GM18951 (cell line): Measurements from ENCODE around the gene ADAM33.

Source experiments
- POLR2A ChIP-seq: IDR thresholded peaks from 4 replicates; pipeline ENCODE4 v1.6.1; 2011; ENCODE audit warnings: mild to moderate bottlenecking; ENCODE audit not compliant: insufficient read length, insufficient read depth; ENCODE audit errors: extremely low read depth
- in situ Hi-C: fragments of 300-500 bp; cut with MboI; formaldehyde crosslinking; loops from one replicate; pipeline ENCODE4 v1.12.0; 2022; ENCODE audit warnings: low sequenced_read_pairs, mixed read lengths, inconsistent platforms; ENCODE audit not compliant: unreplicated experiment

Gene ADAM33

GRCh38 chr20:3681931-3682781 is at the start of gene ADAM33:
Gene ADAM33, minus strand, starts transcription at chr20:3682010. Its CDS starts 6 bp downstream, at chr20:3682004.
- no peak for TF ChIP-seq POLR2A

GRCh38 chr20:3730803-3731672 is 49.2 kb upstream of the ADAM33 start:
- in situ Hi-C loops = no loop called here
- no peak for TF ChIP-seq POLR2A

More at GRCh38 chr20:3681931-3682781, at the start of gene ADAM33:
- in situ Hi-C loops = no loop called here

GRCh38 chr20:3729811-3730540 is 48.2 kb upstream of the ADAM33 start:
- in situ Hi-C loops = no loop called here
- no peak for TF ChIP-seq POLR2A

- TF ChIP-seq POLR2A = no peak
- in situ Hi-C loops = no loop called here
Measured at GRCh38 chr20:3729378-3729777, 47.6 kb upstream of the ADAM33 start.

- in situ Hi-C loops = no loop called here
- no peak for TF ChIP-seq POLR2A
Measured at GRCh38 chr20:3728876-3729275, 47.1 kb upstream of the ADAM33 start.

- TF ChIP-seq POLR2A = no peak
- in situ Hi-C loops = no loop called here
Measured at GRCh38 chr20:3728354-3728753, 46.5 kb upstream of the ADAM33 start.

GRCh38 chr20:3727401-3728021 is 45.7 kb upstream of the ADAM33 start:
- in situ Hi-C loops = no loop called here
- TF ChIP-seq POLR2A = no peak

- in situ Hi-C loops = no loop called here
- no peak for TF ChIP-seq POLR2A
Measured at GRCh38 chr20:3724356-3724755, 42.5 kb upstream of the ADAM33 start.

GRCh38 chr20:3723284-3723683 is 41.5 kb upstream of the ADAM33 start:
- in situ Hi-C loops = no loop called here

GRCh38 chr20:3721912-3722311 is 40.1 kb upstream of the ADAM33 start:
- in situ Hi-C loops = no loop called here
- no peak for TF ChIP-seq POLR2A

More at GRCh38 chr20:3723284-3723683, 41.5 kb upstream of the ADAM33 start:
- no peak for TF ChIP-seq POLR2A

GRCh38 chr20:3720626-3721025 is 38.8 kb upstream of the ADAM33 start:
- in situ Hi-C loops = no loop called here
- TF ChIP-seq POLR2A = no peak

- no peak for TF ChIP-seq POLR2A
- in situ Hi-C loops = no loop called here
Measured at GRCh38 chr20:3720068-3720467, 38.3 kb upstream of the ADAM33 start.
